ENCODE results near the gene UBE2D2. TPM values are rescaled to one million over a fixed set of nuclear protein-coding genes. Genes with fewer than 3 reads are reported as not detected.

Gene UBE2D2
- total and polyA plus RNA-seq, 10 of the 15 experiments (the other 5 are each of a cell fraction or from before 2014, with no cell fraction given): 58.6 to 245 (median 128) TPM

- TF ChIP-seq HDAC2 (IDR thresholded peaks at IDR 0.05) (no peak), ZNF207 (IDR thresholded peaks at IDR 0.05; ENCODE audit: borderline replicate concordance) (no peak), RB1 (IDR thresholded peaks at IDR 0.05; ENCODE audit: borderline replicate concordance) (no peak; the same call in 1 of the 2 replicates), POLR2A (IDR thresholded peaks at IDR 0.05; ENCODE audit: low read depth, low read length) (no peak), NBN (IDR thresholded peaks at IDR 0.05) (no peak), BHLHE40 (IDR thresholded peaks at IDR 0.05; ENCODE audit: borderline replicate concordance in 1 of 2, low read depth in 2 of 2, low read length in 1 of 2) (peak in 1 of 2 experiments; percentile 48; a peak in 1 of 4 replicates), BCLAF1 (IDR thresholded peaks at IDR 0.05) (no peak), SUPT20H (IDR thresholded peaks at IDR 0.05; ENCODE audit: borderline replicate concordance, control insufficient read depth, low read depth, low read length) (no peak), CHD2 (IDR thresholded peaks at IDR 0.05; ENCODE audit: borderline replicate concordance, low read depth, low read length) (no peak), EGR1 (IDR thresholded peaks at IDR 0.05; ENCODE audit: borderline replicate concordance in 1 of 2, low read depth in 2 of 2, low read length in 2 of 2) (no peak), TARDBP (IDR thresholded peaks at IDR 0.05; ENCODE audit: borderline replicate concordance) (no peak), RBBP5 (conservative IDR thresholded peaks at IDR 0.05) (no peak), CTCF (IDR thresholded peaks at IDR 0.05 in 2 of 3, conservative IDR thresholded peaks at IDR 0.05 in 1 of 3; ENCODE audit: control insufficient read depth in 2 of 3, extremely low read depth in 1 of 3, insufficient read depth in 1 of 3, low read depth in 3 of 3, low read length in 3 of 3) (no peak), PKNOX1 (IDR thresholded peaks at IDR 0.05) (peak; percentile 42; the same call in 1 of the 2 replicates)
- TF ChIP-seq, protein P1, sequence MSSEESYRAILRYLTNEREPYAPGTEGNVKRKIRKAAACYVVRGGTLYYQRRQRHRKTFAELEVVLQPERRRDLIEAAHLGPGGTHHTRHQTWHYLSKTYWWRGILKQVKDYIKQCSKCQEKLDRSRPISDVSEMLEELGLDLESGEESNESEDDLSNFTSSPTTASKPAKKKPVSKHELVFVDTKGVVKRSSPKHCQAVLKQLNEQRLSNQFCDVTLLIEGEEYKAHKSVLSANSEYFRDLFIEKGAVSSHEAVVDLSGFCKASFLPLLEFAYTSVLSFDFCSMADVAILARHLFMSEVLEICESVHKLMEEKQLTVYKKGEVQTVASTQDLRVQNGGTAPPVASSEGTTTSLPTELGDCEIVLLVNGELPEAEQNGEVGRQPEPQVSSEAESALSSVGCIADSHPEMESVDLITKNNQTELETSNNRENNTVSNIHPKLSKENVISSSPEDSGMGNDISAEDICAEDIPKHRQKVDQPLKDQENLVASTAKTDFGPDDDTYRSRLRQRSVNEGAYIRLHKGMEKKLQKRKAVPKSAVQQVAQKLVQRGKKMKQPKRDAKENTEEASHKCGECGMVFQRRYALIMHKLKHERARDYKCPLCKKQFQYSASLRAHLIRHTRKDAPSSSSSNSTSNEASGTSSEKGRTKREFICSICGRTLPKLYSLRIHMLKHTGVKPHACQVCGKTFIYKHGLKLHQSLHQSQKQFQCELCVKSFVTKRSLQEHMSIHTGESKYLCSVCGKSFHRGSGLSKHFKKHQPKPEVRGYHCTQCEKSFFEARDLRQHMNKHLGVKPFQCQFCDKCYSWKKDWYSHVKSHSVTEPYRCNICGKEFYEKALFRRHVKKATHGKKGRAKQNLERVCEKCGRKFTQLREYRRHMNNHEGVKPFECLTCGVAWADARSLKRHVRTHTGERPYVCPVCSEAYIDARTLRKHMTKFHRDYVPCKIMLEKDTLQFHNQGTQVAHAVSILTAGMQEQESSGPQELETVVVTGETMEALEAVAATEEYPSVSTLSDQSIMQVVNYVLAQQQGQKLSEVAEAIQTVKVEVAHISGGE (CRISPR knock-in tag; IDR thresholded peaks at IDR 0.05): no peak
- TF ChIP-seq, protein P2, sequence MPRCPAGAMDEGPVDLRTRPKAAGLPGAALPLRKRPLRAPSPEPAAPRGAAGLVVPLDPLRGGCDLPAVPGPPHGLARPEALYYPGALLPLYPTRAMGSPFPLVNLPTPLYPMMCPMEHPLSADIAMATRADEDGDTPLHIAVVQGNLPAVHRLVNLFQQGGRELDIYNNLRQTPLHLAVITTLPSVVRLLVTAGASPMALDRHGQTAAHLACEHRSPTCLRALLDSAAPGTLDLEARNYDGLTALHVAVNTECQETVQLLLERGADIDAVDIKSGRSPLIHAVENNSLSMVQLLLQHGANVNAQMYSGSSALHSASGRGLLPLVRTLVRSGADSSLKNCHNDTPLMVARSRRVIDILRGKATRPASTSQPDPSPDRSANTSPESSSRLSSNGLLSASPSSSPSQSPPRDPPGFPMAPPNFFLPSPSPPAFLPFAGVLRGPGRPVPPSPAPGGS (IDR thresholded peaks at IDR 0.05; ENCODE audit: borderline replicate concordance, insufficient read depth, low read depth, low read length, poor library complexity, severe bottlenecking): peak; percentile 12
Measured at GRCh38 chr5:139668064-139668880, 107.1 kb downstream of the UBE2D2 start (continued).
